ENCODE results near the gene CEACAM19.
A peak's percentile ranks its signal among the peaks of the same experiment; 100 is the strongest.
"Not testable (repeated sequence)": the region's sequence is repeated elsewhere in the genome, so short reads cannot be mapped to it uniquely, and the experiment has no call there.

The CEACAM19 gene

DNA sequence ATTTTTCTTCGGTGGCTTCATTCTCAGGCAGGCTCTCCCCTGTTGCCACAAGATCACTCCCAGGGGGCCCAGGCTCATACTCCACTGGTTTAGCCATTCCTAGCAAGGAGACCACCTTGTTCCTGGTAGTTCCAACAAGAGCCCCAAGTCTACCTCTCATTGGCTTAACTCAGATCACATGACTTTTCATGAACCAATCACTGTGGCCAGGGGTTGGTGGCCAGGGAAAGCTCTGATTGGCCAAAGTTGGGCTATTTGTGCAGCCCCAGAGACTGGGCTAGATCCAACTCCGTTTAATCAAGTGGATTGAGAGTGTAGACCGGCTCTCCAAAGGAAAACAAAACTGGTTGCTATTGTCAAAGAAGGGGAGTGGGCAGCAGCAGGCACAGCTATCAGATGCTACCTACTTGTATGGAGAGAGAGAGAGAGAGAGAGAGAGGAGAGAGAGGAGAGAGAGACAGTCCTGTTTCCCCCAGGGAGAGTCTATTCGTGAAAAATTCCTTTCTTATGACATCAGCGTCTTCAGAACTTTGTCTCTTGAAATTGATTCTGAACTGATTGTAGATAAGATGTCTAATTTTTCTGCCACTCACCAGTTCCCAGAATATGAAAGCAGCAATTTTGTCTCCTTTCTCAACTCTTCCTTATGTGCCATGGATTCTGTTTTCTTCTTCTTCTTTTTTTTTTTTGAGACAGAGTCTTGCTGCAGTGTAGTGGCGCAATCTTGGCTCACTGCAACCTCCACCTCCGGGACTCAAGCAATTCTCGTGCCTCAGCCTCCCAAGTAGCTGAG lies 5.9 kb downstream of the CEACAM19 start:
- DNase-seq = peak; percentile 32

DNA sequence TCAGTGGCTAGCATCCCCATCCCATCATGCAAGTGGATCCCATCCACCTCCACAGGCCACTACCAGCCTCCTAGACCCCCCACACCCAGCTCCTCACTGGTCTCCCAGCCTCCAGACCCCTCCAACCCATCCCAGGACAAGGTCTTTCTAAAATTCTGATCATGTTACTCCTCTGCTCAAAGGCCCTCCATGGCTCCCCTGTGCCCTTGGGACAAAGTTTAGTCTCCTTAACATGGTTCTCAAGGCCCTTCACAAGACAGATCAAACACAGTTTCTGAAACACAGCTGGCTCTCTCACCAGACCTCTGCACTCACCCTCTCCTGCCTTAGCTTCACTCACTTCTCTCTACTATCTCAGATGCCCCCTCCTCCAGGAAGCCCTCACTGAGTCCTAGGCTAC lies 9.3 kb downstream of the CEACAM19 start:
- DNase-seq = no peak

DNA sequence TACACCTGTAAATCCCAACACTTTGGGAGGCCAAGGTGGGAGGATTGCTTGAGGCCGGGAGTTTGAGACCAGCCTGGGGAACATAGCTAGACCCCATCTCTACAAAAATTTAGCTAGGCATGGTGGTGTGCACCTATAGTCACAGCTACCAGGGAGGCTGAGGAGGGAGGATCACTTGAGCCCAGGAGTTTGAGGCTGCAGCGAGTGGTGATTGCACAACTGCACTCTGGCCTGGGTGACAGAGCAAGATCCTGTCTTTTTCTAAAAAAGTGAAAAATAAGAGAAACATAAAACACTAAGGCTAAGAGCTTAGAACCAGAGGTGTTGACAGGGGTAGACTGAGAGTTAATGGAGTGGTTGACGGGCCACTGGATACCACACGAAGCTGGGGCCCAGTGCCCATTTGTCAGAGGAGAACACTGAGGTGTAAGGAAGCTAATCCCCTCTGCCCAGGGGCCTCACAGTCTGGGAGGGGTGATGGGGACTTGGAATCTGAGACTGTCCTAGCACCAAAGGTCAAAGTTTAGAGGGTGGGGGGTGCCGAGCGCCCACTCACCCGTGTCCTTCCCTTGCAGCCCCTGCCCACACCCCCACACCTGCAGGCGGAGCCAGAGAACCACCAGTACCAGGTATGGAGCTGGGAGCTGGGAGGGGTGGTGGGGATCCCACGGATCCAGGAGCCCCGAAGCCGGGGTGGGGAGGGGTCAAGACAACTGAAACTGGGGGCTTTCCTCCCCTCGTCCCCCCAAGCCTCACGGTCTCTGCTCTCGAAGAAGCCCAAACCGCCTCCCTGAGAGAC lies 10.9 kb downstream of the CEACAM19 start:
- DNase-seq = no peak

DNA sequence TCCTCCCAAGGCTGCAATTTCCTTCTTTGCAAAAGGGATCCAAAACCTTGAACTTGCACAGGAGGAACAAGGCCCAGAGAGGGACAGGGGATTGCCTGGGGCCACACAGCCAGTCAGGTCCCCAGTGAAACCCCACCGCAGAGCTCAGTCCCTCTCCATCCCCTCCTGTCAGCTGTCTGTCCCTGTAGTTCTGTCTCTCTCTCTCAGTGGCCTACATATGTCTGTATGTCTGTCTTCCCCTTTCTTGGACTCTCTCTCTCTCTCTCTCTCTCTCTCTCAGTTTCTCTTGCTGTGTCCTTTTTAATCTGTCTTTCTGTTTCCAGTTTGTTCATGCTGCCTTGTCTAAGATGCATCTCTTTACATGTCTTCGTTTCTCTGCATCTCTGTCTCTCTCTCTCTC lies 11.5 kb downstream of the CEACAM19 start:
- no peak for DNase-seq

DNA sequence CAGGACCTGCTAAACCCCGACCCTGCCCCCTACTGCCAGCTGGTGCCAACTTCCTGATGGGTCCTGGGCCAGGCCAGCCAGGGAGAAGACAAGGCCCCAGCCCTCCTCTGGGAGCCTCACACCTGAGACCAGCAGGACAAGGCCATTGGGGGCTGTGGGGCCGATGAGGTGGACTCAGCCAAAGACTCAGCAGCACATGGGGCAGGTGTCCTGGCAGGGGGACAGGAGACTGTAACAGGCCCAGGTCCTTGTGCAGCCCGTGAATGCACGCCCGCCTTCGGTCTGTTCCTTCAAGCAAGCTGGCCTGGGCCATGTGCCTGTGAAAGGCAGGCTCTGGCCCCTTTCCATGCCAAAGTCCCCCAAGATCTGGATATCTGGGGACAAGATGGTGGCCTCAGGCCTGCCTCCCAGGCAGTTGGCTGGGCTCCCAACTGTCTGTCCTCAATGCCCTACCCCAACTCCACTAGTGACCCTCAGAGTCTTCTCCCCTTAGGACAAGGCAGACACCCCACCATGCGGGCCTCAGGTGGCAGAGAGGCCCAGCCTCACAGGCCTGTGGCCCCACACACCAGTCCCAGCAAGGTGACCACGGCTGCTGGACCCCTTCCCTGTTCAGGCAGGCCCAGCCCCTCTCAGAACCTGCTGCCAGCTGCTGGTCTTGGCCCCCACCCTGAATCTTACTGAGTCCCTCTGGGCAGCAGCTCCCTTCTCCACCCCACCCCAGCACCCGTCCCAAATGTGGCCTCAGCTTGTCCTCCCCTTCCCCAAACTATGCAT lies 12.3 kb downstream of the CEACAM19 start:
- DNase-seq = no peak

DNA sequence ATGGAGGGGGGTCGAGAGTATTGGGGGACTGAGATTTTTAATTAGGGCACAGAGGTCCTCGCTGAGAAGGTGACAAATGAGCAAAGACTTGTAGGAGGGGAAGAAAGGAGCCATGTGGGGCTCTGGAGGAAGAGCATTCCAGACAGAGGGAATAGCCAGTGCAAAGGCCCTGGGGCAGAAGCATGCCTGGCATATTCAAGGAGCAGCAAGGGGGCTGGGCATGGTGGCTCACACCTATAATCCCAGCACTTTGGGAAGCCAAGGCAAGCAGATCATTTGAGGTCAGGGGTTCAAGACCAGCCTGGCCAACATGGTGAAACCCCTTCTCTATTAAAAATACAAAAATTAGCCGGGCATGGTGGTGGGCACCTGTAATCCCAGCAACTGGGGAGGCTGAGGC lies 13.1 kb downstream of the CEACAM19 start:
- DNase-seq = not testable (repeated sequence)

DNA sequence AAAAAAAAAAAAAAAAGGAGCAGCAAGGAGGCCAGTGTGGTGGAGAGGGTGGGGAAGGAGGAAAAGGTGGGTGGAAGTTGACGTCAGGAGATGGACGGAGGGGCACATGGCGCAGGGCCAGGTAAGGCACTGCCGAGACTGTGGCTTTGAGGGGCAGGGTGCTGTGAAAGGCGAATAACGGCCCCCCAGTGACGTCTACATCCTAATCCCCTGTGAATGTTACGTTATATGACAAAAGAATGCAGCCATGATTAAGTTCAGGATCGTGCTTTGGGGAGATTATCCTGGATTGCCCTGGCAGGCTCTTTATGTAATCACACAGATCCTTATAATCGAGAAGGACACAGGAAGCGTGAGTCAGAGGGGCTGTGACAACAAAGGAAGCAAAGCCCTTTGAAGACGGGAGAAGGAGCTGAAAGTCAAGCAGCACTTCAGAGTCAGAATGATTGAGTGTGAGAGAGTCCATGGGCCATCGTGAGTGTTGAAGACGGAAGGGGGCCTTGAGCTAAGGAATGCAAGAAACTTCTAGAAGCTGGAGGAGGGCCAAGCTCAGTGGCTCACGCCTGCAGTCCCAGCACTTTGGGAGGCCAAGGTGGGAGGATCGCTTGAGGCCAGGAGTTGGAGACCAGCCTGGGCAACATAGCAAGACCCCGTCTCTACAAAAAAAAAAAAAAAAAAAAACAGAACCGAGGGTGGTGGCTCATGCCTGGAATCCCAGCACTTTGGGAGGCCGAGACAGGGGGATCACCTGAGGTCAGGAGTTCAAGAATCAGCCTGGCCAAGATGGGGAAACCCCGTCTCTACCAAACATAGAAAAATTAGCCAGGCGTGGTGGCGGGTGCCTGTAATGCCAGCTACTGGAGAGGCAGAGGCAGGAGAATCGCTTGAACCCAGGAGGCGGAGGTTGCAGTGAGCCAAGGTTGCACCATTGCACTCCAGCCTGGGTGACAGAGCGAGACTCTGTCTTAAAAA lies 13.9 kb downstream of the CEACAM19 start:
- DNase-seq = peak; percentile 48

DNA sequence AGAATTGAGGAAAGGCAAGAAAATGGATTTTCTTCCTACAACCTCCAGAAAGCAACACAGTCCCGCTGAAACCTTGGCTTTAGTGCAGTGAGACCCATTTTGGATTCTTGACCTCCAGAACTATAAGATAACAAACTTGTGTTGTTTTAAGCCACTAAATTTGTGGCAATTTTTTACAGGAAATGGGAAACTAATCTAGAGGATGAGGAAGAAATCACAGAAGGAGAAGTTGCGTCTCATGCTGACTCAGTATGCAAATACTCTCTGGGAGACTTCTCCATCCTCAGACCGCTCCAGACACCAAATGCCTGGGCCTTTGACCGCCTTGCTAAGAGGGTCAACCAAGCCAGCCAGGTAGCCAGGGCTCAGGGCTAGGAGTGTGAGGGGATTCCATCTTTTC lies 14.6 kb downstream of the CEACAM19 start:
- DNase-seq = peak; percentile 26

DNA sequence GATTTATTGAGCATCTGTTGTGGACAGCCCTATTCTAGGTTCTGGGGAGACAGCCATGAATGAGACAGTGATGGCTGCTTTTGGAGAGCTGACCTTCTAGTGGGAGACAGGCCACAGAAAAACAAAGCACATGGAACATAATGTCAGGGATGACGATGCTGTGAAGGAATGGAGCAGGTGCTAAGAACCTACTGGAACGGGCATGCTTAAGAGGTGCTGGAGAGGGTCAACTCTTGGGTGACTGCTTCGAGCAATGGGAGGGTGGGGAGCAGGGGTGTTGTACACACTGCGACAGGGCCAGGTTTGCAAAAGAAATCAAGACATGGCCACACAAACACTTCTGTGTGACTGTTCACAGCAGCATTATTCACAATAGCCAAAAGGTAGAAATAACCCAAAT lies 15.6 kb downstream of the CEACAM19 start:
- DNase-seq = no peak

DNA sequence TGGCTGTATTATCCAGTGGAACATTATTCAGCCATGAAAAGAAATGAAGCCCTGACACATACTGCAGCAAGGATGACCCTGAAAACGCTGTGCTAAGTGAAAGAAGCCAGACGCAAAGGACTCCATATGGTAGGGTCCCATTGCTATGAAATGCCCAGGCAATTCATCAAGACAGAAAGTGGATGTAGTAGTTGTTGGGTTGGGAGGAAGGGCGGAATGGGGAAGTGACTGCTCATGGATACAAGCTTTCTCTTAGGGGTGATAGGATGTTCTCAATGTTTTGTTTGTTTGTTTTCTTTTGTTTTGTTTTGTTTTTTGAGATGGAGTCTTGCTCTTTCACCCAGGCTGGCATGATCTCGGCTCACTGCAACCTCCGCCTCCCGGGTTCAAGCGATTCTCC lies 16.6 kb downstream of the CEACAM19 start:
- no peak for DNase-seq

DNA sequence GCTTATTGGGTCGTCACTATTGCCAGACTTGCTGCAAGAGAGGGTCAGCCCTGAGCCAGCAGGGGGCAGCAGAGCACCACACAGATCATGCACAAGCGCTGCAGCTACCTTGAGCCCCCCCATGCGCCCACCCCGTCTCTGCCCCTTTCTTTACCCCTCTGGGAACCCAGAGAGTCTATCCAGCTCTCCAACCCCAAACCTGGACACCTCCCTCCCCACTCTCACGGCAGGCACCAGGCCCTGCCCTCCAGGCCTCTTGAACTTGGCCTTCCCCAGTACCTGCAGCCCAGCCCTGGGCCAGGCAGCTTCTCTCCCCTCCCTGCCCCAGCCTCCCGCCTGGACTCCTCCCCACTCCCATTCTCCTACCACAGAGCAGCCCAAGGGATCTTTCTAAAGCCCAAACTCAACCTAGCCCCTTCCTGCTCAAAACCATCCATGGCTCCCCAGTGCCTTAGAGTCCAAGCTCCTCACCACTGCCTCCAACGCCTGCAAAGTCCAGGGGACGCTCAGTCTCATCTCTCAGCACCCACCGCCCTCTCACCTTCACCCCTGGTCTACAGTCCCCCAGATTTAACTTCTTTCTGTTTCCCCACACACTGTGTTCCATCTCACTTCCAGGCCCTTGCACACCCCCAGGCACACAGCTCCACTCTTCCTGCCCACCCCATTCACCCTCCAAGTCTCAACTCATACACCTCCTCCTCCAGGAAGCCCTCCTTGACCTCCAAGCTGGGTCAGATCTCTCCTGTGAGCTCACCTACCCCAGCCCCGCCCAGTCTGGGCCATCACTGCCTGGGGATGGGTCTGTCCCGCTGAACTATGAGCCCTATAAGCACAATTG lies 18.2 kb downstream of the CEACAM19 start:
- peak; percentile 85 for DNase-seq

DNA sequence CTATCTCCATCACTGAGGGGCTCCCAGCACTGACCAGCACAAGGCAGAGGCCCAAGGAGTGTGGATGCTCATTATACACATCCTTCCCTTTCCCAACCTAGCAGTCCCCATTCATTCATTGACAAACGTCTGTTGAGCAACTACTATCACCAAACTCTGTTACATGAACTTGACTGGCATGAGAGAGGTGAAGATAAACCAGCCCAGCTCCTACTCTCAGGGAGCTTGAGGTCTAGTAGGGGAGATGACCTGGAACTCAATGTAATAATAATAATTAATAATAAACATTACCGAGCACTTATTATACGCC lies 18.8 kb downstream of the CEACAM19 start:
- no peak for DNase-seq

DNA sequence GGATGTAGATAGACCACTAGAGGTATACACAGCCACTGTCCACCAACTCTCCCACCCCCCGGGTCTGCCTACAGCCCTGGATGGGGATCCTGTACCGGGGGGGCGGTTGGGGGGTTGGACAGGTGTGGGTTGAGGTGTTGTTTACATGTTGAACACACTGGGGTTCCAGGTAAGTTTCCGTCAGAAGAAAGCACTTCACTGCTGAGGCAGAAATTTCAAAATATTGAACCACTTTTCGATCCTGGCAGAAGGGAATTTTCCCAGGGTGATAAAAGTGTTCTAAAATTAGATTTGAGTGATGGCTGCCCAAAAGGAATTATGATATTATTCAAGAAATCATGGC lies 21.1 kb downstream of the CEACAM19 start:
- DNase-seq = no peak

DNA sequence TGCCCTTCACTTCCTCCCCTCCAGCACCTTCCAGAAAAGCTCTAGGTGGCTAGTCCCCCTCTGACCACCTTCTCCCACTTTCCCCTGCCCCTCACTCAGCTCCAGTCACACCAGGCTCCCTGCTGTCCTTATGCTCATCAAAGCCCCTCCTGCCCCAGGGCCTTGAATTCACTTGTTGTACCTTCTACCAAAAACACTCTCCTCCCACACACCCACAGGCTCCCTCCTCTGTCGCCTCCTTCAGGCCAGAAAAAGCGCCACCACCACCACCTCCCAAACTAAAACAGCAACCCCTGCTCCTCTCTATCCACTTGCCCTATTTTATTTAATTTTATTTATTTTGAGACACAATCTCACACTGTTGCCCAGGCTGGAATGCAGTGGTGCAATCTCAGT lies 22.9 kb downstream of the CEACAM19 start:
- DNase-seq = peak; percentile 51

DNA sequence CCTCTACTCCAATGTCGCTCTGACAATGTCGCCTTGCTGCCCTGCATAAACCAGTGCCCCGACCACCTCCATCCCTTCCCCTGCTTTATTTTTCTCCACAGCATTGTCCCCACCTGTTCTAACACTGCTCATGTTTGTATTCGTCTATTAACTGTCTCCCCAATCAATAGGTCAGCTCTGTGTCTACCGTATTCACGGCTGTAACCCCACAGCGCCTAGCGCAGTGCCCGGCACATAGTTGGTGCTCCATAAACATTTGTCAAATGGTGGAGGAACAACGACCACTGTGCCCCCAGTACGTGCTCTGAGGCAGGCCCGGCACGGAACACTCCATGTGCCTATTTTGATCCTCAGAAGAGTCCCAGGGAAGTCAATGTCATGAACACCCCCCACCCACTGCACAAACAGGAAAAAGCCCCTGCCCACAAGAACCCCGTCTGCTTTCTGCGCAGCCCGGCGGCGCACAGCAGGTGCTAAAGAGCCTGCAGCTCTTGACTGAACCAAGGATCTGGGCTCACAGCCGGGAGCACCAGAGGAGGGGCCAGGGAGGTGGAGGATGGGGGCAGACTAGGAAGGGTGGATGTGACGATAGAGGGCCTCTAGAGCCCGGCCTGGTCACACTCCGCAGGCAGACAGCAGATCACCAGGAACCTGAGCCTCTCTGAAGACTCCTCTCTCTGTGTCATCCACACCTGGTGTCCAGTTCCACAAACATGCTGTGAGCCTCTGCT lies 25.8 kb downstream of the CEACAM19 start:
- DNase-seq = peak; percentile 29

DNA sequence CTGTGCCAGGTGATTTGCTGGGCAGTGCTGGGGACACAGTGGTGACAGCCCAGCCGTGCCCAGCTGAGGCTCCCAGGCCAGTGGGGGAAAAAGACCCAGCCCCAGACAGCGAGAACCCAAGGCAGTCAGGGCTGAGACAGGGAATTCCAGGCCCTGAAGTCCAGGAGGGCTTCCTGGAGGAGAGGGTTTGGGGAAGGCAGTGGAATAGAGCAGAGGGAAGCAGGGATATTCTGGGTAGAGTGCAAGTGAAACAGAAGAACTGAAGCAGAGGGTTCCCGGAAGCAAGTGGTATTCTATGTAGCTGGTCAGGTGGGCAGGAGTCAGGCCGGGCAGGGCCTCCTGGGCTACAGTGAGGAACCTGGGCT lies 26.4 kb downstream of the CEACAM19 start:
- DNase-seq = no peak

DNA sequence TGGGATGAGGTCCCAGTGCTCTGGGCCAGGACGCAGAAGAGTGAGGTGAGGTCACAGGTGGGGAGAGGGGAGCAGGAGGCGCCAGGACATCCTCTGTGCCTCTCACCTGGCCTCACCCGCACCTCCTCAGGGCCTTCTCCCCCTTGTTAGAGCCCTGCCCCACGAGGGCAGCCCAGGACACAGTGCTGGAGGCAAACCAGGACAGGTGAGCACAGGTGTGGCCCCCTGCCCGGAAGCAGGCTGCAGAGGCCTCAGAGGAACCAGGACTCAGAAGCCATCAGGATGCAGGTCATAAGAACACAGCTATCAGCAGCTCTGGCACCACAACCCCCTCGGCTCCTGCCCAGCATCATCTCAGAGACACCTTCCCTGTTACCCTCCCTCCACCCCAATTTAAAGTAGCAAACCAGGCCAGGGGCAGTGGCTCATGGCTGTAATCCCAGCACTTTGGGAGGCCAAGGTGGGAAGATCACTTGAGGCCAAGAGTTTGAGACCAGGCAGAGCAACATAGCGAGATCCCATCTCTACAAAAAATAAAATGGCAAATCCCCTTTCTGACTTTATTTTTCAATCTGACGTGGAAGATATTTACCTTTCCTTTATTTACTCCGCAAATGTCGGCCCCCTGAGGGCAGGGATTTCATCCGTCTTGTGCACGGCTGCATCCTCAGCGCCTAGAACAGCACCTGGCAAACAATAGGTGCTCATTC lies 27.4 kb downstream of the CEACAM19 start, which contains the start of gene CEACAM16:
Gene CEACAM16 (plus strand): TSS at position 660 of the 710 bp plus-strand sequence. CDS start 2,306 bp downstream, outside the sequence.
- DNase-seq = no peak

DNA sequence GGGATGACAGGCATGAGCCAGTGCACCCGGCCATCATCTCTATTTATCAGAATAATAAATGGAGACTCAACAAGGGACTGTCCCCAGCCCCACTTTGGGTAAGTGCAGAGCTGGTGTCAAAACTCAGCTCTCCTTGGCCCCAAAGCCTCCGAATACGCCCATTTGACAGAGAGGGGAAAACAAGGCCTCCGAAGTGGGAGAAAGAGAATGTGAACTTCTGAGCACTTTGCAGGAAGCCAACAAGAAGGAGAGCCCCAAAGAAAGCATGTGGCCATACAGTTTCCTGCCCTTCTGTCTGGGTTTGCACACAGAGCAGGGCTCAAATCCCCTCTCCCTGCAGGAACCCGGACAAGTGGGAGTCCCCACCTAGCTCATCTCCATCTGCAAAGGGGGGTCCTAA lies 29.3 kb downstream of the CEACAM19 start:
- no peak for DNase-seq

DNA sequence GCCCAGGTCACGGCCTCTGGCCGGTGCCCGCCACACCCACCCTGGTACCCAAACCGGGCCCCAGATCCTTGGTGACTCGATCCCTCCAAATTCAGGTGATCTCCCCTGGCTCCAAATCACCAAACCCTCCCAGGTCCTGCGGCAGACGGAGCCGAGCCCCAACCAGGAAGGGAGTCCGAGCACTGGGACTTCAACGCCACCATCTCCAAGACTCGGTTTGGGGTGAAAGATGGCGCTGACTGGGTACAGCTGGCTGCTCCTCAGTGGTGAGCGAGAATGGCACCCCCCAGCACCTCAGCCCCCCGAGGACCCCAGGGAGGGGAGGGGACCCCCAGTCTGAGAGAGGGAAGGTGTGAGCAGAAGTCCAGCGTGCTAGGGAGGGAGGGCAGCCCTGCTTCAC lies 29.9 kb downstream of the CEACAM19 start:
- no peak for DNase-seq

DNA sequence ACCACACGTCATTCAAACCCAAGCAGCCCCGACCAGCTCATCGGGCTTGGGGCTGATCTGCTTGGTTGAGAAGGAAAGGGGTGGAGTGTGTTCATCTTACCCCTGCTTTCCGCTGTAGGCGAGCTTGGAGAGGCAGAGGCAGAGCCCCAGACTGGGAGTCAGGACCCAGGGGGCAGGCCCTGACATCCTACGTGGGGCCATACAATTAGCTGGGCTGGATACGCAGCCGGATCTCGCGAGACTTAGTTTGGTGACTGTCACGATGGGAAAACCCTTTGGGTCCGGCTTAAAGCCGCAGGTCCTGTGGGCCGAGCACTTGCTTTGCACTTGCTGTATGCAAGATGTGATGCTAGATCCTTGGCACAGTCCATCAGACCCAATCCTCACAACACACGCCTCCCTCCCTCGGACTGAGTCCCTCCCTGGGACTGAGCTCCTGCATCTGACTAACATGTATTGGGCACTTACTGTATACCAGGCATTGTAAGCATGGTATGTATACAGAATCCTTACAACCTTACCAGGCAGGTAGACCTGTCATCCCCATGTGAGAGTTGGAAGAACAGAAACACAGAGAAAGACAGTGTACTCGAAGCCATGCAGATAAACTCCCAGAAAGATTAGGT lies 31.4 kb downstream of the CEACAM19 start:
- DNase-seq = no peak

Measured in hematopoietic multipotent progenitor cell treated with erythropoietin and hydrocortisone succinate and interleukin-3 and kit ligand, for 4 days (in vitro differentiated cells).